ENCODE measurements around the gene DLG2. TPM values are rescaled to one million over a fixed set of nuclear protein-coding genes. Genes with fewer than 3 reads are reported as not detected.

DLG2 gene
- total RNA-seq, 3 donors from 2014 or later (not counting 1 experiment from before 2014, with no cell fraction given) = 1.7 to 2.9 (median 2.2) TPM

DNA sequence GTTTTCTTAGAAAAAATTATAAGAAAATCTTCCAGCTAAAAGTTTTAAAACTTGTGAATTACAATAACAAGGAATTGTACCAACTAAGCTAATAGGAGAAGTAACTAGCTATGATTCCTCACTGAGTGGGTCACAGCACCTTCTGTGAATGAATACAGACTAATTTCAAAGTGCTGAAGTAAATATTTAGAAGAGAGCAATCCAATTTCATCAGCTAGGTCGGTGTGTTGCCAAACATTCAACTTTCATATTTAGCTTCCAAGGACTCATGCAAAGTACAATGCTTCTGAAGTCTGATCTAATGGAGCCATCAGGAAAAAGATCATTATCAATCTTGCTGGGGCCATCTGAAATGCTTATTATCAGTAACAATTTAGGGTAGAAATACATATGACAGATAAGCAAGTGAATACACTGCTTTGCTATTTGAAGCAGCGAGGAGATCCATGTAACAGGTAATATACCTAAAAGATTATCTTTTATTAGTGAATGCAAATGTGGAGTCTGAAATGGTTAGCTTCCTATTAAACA, 1590.4 kb downstream of the DLG2 start:
- H3K4me1 ChIP-seq (ENCODE audit: control insufficient read depth, insufficient read depth, low read length) = no peaks in the 10 kb centered on the region
- peaks cover 11 to 17% of the 10 kb centered on the region in 2 donors for H3K9me3 Mint-ChIP-seq
- no peak overlapping the region for H3K4me3 Mint-ChIP-seq
- H3K27me3 ChIP-seq (ENCODE audit: control insufficient read depth, insufficient read depth, low read length) = no peaks in the 10 kb centered on the region
- 71% methylated on average over 1 of the region's 2 CpGs for WGBS (ENCODE audit: insufficient coverage)
- no peak overlapping the region for H3K27ac Mint-ChIP-seq
- H3K27me3 Mint-ChIP-seq (ENCODE audit: low read depth in 2 of 2) = no peaks in the 10 kb centered on the region
- no peaks in the 10 kb centered on the region for H3K4me1 Mint-ChIP-seq
- H3K9me3 ChIP-seq (ENCODE audit: control insufficient read depth, insufficient read depth, low read length) = no peaks in the 10 kb centered on the region
- H3K36me3 Mint-ChIP-seq = no peaks in the 10 kb centered on the region
- DNase-seq = no peak
- intact Hi-C loops (cut with micrococcal nuclease) = no loop called here
- H3K27ac ChIP-seq (ENCODE audit: low read length) = no peak overlapping the region
- no peak for ATAC-seq
- H3K36me3 ChIP-seq (ENCODE audit: control insufficient read depth, insufficient read depth, low read length) = no peaks in the 10 kb centered on the region
- TF ChIP-seq, protein P1, sequence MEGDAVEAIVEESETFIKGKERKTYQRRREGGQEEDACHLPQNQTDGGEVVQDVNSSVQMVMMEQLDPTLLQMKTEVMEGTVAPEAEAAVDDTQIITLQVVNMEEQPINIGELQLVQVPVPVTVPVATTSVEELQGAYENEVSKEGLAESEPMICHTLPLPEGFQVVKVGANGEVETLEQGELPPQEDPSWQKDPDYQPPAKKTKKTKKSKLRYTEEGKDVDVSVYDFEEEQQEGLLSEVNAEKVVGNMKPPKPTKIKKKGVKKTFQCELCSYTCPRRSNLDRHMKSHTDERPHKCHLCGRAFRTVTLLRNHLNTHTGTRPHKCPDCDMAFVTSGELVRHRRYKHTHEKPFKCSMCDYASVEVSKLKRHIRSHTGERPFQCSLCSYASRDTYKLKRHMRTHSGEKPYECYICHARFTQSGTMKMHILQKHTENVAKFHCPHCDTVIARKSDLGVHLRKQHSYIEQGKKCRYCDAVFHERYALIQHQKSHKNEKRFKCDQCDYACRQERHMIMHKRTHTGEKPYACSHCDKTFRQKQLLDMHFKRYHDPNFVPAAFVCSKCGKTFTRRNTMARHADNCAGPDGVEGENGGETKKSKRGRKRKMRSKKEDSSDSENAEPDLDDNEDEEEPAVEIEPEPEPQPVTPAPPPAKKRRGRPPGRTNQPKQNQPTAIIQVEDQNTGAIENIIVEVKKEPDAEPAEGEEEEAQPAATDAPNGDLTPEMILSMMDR (IDR thresholded peaks at IDR 0.05) = no peak
- H3K4me3 ChIP-seq (ENCODE audit: low read length) = no peak overlapping the region

GRCh38 chr11:84035645-84036044, 1591.5 kb downstream of the DLG2 start:
- H3K4me3 ChIP-seq (ENCODE audit: low read length) = no peak overlapping the region
- no peaks in the 10 kb centered on the region for H3K4me1 ChIP-seq (ENCODE audit: control insufficient read depth, insufficient read depth, low read length)
- H3K4me1 Mint-ChIP-seq = no peaks in the 10 kb centered on the region
- peaks cover 10 to 23% of the 10 kb centered on the region in 2 donors for H3K9me3 Mint-ChIP-seq
- no peaks in the 10 kb centered on the region for H3K27me3 Mint-ChIP-seq (ENCODE audit: low read depth in 2 of 2)
- DNase-seq (no peak), ATAC-seq (no peak)
- no peaks in the 10 kb centered on the region for H3K36me3 ChIP-seq (ENCODE audit: control insufficient read depth, insufficient read depth, low read length)
- H3K4me3 Mint-ChIP-seq = no peak overlapping the region
- H3K27me3 ChIP-seq (ENCODE audit: control insufficient read depth, insufficient read depth, low read length) = no peaks in the 10 kb centered on the region
- H3K27ac ChIP-seq (ENCODE audit: low read length) = no peak overlapping the region
- H3K36me3 Mint-ChIP-seq = no peaks in the 10 kb centered on the region
- intact Hi-C loops (cut with micrococcal nuclease) = no loop called here
- H3K27ac Mint-ChIP-seq = no peak overlapping the region
- TF ChIP-seq, protein P1 (IDR thresholded peaks at IDR 0.05) = no peak
- no peaks in the 10 kb centered on the region for H3K9me3 ChIP-seq (ENCODE audit: control insufficient read depth, insufficient read depth, low read length)
- WGBS (ENCODE audit: insufficient coverage) = 69% methylated on average over 2 of the region's 2 CpGs

DNA sequence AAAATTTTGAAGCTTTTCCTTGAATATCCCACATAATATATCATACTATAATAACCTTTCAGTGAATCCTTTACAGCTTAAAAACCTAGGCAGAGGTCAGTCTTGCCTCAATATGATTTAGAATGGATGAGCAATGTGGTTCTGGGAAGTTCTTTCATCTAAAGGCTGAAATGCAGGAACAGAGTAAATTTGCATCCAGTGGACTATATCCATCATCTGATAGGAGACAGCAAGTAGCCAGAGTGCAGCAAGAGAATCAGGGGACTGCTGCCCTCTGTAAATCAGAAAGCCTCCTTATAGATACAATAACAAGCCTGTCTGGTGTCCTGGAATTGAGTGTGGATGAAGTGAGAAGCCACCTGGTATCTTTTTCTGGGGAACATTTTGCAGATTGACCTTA, 1592.7 kb downstream of the DLG2 start:
- TF ChIP-seq, protein P1 (IDR thresholded peaks at IDR 0.05) = no peak
- no peaks in the 10 kb centered on the region for H3K4me1 Mint-ChIP-seq
- ATAC-seq (no peak), DNase-seq (no peak)
- H3K9me3 Mint-ChIP-seq = peaks cover 10 to 27% of the 10 kb centered on the region in 2 donors
- Histone ChIP-seq H3K27ac (ENCODE audit: low read length) (no peak overlapping the region), H3K27me3 (ENCODE audit: control insufficient read depth, insufficient read depth, low read length) (no peaks in the 10 kb centered on the region), H3K4me3 (ENCODE audit: low read length) (no peak overlapping the region), H3K4me1 (ENCODE audit: control insufficient read depth, insufficient read depth, low read length) (no peaks in the 10 kb centered on the region), H3K36me3 (ENCODE audit: control insufficient read depth, insufficient read depth, low read length) (no peaks in the 10 kb centered on the region), H3K9me3 (ENCODE audit: control insufficient read depth, insufficient read depth, low read length) (no peaks in the 10 kb centered on the region)
- intact Hi-C loops (cut with micrococcal nuclease) = no loop called here
- no peak overlapping the region for H3K27ac Mint-ChIP-seq
- H3K27me3 Mint-ChIP-seq (ENCODE audit: low read depth in 2 of 2) = no peaks in the 10 kb centered on the region
- H3K36me3 Mint-ChIP-seq = no peaks in the 10 kb centered on the region
- H3K4me3 Mint-ChIP-seq = no peak overlapping the region

GRCh38 chr11:84024266-84024665, 1602.9 kb downstream of the DLG2 start:
- Mint-ChIP-seq H3K36me3 (no peaks in the 10 kb centered on the region), H3K27ac (no peak overlapping the region), H3K9me3 (peaks cover 9 to 12% of the 10 kb centered on the region in 2 donors), H3K4me1 (no peaks in the 10 kb centered on the region), H3K27me3 (ENCODE audit: low read depth in 2 of 2) (no peaks in the 10 kb centered on the region), H3K4me3 (no peak overlapping the region)
- no peaks in the 10 kb centered on the region for H3K4me1 ChIP-seq (ENCODE audit: control insufficient read depth, insufficient read depth, low read length)
- ATAC-seq (no peak), DNase-seq (no peak)
- H3K27ac ChIP-seq (ENCODE audit: low read length) = no peak overlapping the region
- H3K4me3 ChIP-seq (ENCODE audit: low read length) = no peak overlapping the region
- H3K27me3 ChIP-seq (ENCODE audit: control insufficient read depth, insufficient read depth, low read length) = no peaks in the 10 kb centered on the region
- intact Hi-C loops (cut with micrococcal nuclease) = no loop called here
- WGBS (ENCODE audit: insufficient coverage) = no CpG with 5 or more reads among the region's 1 CpG
- no peaks in the 10 kb centered on the region for H3K36me3 ChIP-seq (ENCODE audit: control insufficient read depth, insufficient read depth, low read length)
- TF ChIP-seq, protein P1 (IDR thresholded peaks at IDR 0.05) = no peak
- no peaks in the 10 kb centered on the region for H3K9me3 ChIP-seq (ENCODE audit: control insufficient read depth, insufficient read depth, low read length)
